SK-N-MC (cell line): ENCODE results near the gene LCE2B.
"Not testable (repeated sequence)": the region's sequence is repeated elsewhere in the genome, so short reads cannot be mapped to it uniquely, and the experiment has no call there.

Experiments
- DNase-seq: peaks from one replicate; pipeline ENCODE4 v3.0.0-alpha.2; 2011; ENCODE audit warnings: low read depth, low spot score
- H3K27ac ChIP-seq: fragments of 200-600 bp; sonication (generic); 2 replicates; pipeline ENCODE4 v1.5.1; 2016; ENCODE audit warnings: mixed run types
- H3K36me3 ChIP-seq: fragments of 200-600 bp; sonication (generic); 2 replicates; pipeline ENCODE4 v1.6.1; 2017; ENCODE audit warnings: antibody characterized with exemption, low read length, mixed read lengths; ENCODE audit not compliant: insufficient read depth
- H3K4me3 ChIP-seq: fragments of 200-600 bp; sonication (generic); 2 replicates; pipeline ENCODE4 v1.5.1; 2016
- H3K9ac ChIP-seq: fragments of 200-600 bp; sonication (generic); 2 replicates; pipeline ENCODE4 v1.8.0; 2017; ENCODE audit warnings: mixed run types, mixed read lengths; ENCODE audit not compliant: insufficient read length
- H3K9me3 ChIP-seq: fragments of 200-600 bp; sonication (generic); 2 replicates; pipeline ENCODE4 v1.6.1; 2017; ENCODE audit warnings: low read depth, mild to moderate bottlenecking, antibody characterized with exemption, low read length, moderate library complexity, mixed read lengths
- EZH2 ChIP-seq: fragments of 200-600 bp; sonication (generic); IDR thresholded peaks from one replicate; pipeline ENCODE4 v1.6.1; 2017; ENCODE audit warnings: antibody characterized with exemption
- FOXP2 ChIP-seq: optimal IDR thresholded peaks from 2 replicates; pipeline ENCODE3; 2011; ENCODE audit warnings: mild to moderate bottlenecking, moderate library complexity; ENCODE audit not compliant: insufficient read depth; ENCODE audit errors: extremely low read length, control extremely low read depth
- POLR2AphosphoS5 ChIP-seq: IDR thresholded peaks from 2 replicates; pipeline ENCODE4 v1.6.1; 2012; ENCODE audit warnings: mild to moderate bottlenecking, low read depth, low read length, borderline replicate concordance

LCE2B gene, protein sequence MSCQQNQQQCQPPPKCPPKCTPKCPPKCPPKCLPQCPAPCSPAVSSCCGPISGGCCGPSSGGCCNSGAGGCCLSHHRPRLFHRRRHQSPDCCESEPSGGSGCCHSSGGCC

DNA sequence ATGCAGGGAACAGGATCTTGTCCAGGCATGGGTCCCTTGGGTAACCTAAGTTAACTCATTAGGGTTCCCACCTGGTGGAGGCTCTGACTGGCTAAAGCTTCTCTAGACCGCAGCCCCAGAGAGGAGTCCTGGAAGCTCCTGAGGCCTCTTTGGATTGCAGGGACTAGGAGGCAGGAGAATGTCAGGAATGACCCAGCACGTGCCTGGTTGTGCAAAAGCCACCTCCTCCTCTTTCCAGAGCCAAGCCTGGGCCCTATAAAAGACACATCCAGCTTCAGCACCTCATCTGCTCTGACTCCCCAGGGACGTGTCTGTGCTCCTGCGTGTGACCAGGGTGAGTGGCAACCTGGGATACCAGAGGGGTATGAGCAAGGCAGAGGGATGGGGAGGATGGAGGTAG, at the start of gene LCE2B:
TSS of gene LCE2B (plus strand) at position 301 of the 400 bp plus-strand sequence. CDS start 721 bp downstream, outside the sequence.
- H3K9me3 ChIP-seq, DNase-seq, H3K9ac ChIP-seq, H3K27ac ChIP-seq, H3K4me3 ChIP-seq, H3K36me3 ChIP-seq: not testable (repeated sequence)

DNA sequence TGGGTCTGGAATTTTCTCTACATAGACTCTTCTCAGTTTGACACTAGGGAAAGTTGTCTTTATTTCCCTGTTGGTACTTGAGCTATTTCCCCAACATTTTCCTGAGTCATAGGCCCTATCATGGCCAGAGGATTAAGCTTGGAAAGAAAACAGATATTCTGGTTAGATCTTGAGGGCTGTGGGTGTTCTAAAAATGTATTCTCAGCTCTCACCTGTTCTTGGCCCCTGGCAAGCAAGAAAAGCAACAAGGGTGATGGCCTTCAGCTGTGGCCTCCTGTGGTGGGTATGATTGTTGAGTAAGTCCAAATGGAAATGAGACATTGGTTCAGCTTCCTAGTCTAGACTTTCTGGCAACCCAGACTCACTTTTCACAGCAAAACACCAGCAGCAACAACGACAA, 45.6 kb upstream of the LCE2B start:
- H3K9me3 ChIP-seq = no peaks in the 10 kb centered on the region

DNA sequence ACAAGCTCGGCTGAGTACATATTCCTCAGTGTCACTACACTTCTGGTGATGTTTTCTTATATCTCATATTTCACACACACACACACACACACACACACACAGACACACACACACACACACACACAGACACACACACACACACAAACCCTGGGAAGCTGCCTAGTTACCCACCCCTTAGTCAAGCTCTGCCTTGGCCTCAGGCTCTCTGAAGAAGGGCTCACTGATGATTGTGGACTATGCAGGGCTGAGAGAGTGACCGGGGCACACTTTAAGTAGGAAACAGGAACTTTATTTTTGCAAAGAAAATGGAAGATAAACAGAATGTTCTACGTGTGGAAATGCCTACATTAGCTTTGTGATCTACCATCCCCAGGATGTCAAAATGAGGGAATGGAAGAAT, 42.0 kb upstream of the LCE2B start:
- Histone ChIP-seq H3K9ac (no peak overlapping the region), H3K36me3 (no peaks in the 10 kb centered on the region), H3K9me3 (no peaks in the 10 kb centered on the region), H3K27ac (no peak overlapping the region), H3K4me3 (no peak overlapping the region)
- no peak for DNase-seq
- TF ChIP-seq POLR2AphosphoS5 = no peak
- no peak for TF ChIP-seq FOXP2
- TF ChIP-seq EZH2 = no peak

More for the DNA sequence above, 45.6 kb upstream of the LCE2B start:
- Histone ChIP-seq H3K27ac (no peak overlapping the region), H3K36me3 (no peaks in the 10 kb centered on the region), H3K9ac (no peak overlapping the region), H3K4me3 (no peak overlapping the region)
- TF ChIP-seq POLR2AphosphoS5 (no peak), EZH2 (no peak), FOXP2 (no peak)
- DNase-seq = no peak

DNA sequence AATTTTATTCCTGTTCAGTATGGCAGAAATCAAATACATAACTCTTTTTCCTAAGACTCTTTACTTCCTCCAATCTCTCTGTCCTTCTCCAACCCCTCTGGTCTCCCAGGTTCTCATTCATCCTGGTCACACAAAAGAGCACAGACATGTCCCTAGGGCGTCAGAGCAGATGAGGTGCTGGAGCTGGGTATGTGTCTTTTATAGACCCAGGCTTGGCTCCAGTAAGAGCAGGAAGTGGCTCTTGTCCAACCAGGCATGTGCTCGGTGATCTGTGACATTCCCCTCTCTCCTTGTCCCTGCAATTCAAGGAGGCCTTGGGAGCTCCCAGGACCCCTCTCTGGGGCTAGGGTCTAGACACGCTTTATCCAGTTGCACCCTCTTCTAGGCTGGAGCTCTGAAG, 40.8 kb upstream of the LCE2B start:
- TF ChIP-seq FOXP2 (no peak), POLR2AphosphoS5 (no peak), EZH2 (no peak)
- Histone ChIP-seq H3K36me3 (no peaks in the 10 kb centered on the region), H3K9me3 (no peaks in the 10 kb centered on the region), H3K27ac (no peak overlapping the region), H3K4me3 (no peak overlapping the region), H3K9ac (no peak overlapping the region)
- no peak for DNase-seq

DNA sequence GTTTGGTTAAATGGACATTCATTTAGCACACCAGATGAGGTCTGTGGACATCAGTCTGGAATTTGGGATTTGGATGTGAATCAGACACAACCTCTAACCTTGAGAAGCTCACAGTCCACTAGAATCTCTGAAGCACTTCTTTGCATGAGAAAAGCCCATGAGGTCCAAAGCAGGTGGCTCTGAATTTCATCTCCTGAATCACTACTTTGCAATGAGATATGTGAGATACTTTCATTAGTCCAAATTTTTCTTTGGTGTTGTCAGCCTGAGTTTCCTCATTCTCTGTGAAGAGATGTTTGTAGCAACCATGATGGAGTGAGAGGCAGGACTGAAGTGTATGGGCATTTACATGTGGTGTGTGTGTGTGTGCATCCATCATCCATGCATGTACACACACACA, 39.3 kb upstream of the LCE2B start:
- Histone ChIP-seq H3K9ac (no peak overlapping the region), H3K9me3 (no peaks in the 10 kb centered on the region), H3K36me3 (no peaks in the 10 kb centered on the region)

DNA sequence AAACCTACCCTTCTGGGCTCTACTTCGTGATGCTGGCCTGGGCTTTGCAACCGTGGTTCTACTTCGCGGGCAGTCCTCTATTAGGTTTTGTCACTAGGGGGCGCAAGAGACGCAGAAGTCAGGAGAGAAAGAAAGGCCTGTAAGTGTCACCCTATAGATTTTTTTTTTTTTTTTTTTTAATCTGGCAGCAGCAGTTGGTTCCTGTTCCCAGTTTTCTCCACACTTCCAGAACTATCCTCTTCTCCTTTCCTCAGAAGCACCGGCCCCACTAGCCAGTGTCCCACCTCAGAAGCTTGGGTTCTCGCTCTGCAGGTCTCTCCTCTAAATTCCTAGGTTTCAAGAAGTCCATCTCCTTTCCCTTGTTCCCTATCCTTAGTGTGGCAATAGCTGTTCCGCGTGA, 31.8 kb upstream of the LCE2B start:
- no peak overlapping the region for H3K27ac ChIP-seq
- no peaks in the 10 kb centered on the region for H3K36me3 ChIP-seq
- H3K9ac ChIP-seq = no peak overlapping the region
- no peaks in the 10 kb centered on the region for H3K9me3 ChIP-seq
- H3K4me3 ChIP-seq = no peak overlapping the region
- no peak for DNase-seq
- TF ChIP-seq EZH2 (no peak), FOXP2 (no peak), POLR2AphosphoS5 (no peak)

More for the DNA sequence above, 39.3 kb upstream of the LCE2B start:
- DNase-seq = no peak
- Histone ChIP-seq H3K27ac (no peak overlapping the region), H3K4me3 (no peak overlapping the region)
- TF ChIP-seq FOXP2 = no peak
- TF ChIP-seq EZH2 = no peak
- no peak for TF ChIP-seq POLR2AphosphoS5

DNA sequence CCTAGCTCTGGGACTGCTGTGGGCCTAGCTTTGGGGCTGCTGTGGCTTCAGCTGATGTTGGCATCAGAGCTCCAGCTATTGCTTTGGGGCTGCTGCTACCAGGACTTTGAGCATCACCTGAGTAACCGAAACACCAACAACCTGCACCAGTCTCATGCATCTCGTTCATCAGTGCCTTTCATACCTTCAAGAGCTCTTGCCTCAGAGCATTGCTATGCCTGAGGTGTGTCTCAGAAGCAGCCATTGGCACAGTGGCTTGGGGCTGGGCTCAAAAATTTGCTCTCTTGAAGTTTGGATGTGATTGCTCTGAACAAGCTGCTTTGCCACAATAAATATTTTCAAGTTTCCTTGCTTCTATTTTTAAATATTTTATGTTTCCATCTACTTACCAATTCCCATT, 29.5 kb upstream of the LCE2B start:
- Histone ChIP-seq H3K36me3 (no peaks in the 10 kb centered on the region), H3K9me3 (no peaks in the 10 kb centered on the region), H3K9ac (no peak overlapping the region), H3K4me3 (no peak overlapping the region), H3K27ac (no peak overlapping the region)
- DNase-seq = no peak
- TF ChIP-seq EZH2 (no peak), FOXP2 (no peak), POLR2AphosphoS5 (no peak)

DNA sequence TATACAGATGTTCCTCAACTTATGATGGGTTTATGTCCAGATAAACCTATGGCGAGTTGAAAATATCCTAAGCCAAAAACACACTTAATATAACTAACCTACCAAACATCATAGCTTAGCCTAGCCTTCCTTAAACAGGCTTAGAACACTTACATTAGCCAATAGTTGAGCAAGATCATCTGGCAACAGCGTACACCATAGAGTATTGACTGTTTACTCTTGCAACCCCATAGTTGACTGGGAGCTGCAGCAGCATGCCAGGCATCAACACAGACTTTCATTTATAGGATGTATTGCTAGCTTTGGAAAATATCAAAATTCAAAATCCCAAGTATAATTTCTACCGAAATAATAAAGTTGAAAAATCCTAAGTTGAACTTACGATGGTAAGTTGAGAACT, 28.2 kb upstream of the LCE2B start:
- H3K4me3 ChIP-seq = no peak overlapping the region
- no peak for DNase-seq
- TF ChIP-seq POLR2AphosphoS5 (no peak), FOXP2 (no peak), EZH2 (no peak)
- H3K27ac ChIP-seq = no peak overlapping the region
- H3K9me3 ChIP-seq = no peaks in the 10 kb centered on the region
- H3K9ac ChIP-seq = no peak overlapping the region
- no peaks in the 10 kb centered on the region for H3K36me3 ChIP-seq

DNA sequence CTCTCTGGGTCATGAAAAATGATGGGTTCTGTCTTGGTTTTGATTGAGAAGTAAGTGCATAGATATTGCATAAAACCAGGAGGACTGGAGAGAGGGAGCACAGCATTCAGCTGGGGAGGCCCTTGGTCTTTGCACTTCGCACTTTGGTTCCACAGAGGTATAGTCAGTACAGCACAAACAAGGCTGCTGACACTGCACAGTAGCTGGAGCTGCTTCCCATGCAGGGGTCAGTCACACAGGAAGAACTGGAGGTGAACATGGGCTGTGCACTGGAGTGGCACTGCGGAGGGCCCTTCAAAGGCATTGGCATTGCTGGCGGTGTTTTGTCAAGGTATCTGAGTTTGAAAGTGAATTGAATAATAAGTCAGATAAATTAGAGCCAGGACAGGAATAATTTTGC, 27.3 kb upstream of the LCE2B start:
- H3K27ac ChIP-seq = no peak overlapping the region
- TF ChIP-seq FOXP2 = no peak
- TF ChIP-seq EZH2 = no peak
- H3K9ac ChIP-seq = no peak overlapping the region
- H3K9me3 ChIP-seq = no peaks in the 10 kb centered on the region
- H3K4me3 ChIP-seq = no peak overlapping the region
- no peaks in the 10 kb centered on the region for H3K36me3 ChIP-seq
- DNase-seq = no peak

DNA sequence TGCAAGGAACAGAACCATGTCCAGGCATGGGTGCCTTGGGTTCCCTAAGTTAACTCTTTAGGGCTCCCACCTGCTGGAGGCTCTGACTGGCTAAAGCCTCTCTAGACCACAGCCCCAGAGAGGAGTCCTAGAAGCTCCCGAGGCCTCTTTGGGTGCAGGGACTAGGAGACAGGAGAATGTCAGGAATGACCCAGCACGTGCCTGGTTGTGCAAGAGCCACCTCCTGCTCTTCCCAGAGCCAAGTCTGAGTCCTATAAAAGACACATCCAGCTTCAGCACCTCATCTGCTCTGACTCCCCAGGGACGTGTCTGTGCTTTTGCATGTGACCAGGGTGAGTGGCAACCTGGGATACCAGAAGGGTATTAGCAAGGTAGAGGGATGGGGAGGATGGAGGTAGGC, 22.8 kb upstream of the LCE2B start, which contains the start of gene LCE2D:
TSS of gene LCE2D (plus strand) at position 283 of the 400 bp plus-strand sequence. CDS start 726 bp downstream, outside the sequence.
- no peak for TF ChIP-seq FOXP2
- TF ChIP-seq EZH2 = no peak
- TF ChIP-seq POLR2AphosphoS5 = no peak
- DNase-seq = no peak
- no peaks in the 10 kb centered on the region for H3K9me3 ChIP-seq
- no peak within 1 kb of the TSS for H3K27ac ChIP-seq
- H3K36me3 ChIP-seq = no peaks in the 10 kb centered on the region
- H3K4me3 ChIP-seq = no peak within 1 kb of the TSS
- H3K9ac ChIP-seq = no peak within 1 kb of the TSS

DNA sequence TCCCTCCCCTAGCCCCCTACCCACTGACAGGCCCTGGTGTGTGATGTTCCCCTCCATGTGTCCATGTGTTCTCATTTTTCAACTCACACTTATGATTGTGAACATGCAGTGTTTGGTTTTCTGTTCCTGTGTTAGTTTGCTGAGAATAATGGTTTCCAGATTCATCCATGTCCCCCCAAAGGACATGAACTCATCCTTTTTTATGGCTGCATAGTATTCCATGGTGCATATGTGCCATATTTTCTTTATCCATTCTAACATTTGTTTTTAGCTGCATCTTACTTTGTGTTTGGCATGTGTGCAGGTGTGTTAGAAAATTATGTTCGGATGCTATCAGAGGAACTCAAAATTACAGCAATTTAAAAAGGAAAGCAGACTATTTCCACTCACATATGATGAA, 19.8 kb upstream of the LCE2B start:
- H3K36me3 ChIP-seq, H3K4me3 ChIP-seq, H3K27ac ChIP-seq, H3K9me3 ChIP-seq, DNase-seq, H3K9ac ChIP-seq: not testable (repeated sequence)
